ENCODE data around the gene FAM219B. TPM values are rescaled to one million over a fixed set of nuclear protein-coding genes. Genes with fewer than 3 reads are reported as not detected.
A peak's percentile ranks its signal among the peaks of the same experiment; 100 is the strongest.

The FAM219B gene
- total RNA-seq, 1 donor = 41.5 TPM

DNA sequence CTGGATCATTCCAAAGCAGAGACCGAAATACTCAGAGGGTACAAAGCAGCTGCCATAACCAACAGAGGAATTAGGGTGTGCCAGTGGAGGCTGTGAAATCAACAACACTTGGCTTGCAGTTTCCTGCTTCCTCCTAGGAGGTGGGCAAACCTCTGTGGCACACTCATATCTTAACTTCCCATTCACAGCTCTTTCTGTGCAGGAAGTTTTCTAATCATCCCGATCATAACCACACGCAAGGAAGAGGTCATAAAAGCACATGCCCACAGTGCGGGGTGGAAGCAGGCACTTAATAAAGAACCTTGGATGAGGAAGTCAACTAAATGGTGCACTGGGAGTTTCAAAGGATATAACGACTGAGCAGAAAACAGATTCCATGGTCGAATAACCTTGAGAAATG, 38.6 kb downstream of the FAM219B start:
- TF ChIP-seq, protein P1, sequence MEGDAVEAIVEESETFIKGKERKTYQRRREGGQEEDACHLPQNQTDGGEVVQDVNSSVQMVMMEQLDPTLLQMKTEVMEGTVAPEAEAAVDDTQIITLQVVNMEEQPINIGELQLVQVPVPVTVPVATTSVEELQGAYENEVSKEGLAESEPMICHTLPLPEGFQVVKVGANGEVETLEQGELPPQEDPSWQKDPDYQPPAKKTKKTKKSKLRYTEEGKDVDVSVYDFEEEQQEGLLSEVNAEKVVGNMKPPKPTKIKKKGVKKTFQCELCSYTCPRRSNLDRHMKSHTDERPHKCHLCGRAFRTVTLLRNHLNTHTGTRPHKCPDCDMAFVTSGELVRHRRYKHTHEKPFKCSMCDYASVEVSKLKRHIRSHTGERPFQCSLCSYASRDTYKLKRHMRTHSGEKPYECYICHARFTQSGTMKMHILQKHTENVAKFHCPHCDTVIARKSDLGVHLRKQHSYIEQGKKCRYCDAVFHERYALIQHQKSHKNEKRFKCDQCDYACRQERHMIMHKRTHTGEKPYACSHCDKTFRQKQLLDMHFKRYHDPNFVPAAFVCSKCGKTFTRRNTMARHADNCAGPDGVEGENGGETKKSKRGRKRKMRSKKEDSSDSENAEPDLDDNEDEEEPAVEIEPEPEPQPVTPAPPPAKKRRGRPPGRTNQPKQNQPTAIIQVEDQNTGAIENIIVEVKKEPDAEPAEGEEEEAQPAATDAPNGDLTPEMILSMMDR (IDR thresholded peaks at IDR 0.05; ENCODE audit: insufficient read depth, low read depth, low read length) = no peak
- DNase-seq (ENCODE audit: low read depth) = no peak
- H3K4me3 ChIP-seq (ENCODE audit: low read depth, low read length) = no peak overlapping the region

DNA sequence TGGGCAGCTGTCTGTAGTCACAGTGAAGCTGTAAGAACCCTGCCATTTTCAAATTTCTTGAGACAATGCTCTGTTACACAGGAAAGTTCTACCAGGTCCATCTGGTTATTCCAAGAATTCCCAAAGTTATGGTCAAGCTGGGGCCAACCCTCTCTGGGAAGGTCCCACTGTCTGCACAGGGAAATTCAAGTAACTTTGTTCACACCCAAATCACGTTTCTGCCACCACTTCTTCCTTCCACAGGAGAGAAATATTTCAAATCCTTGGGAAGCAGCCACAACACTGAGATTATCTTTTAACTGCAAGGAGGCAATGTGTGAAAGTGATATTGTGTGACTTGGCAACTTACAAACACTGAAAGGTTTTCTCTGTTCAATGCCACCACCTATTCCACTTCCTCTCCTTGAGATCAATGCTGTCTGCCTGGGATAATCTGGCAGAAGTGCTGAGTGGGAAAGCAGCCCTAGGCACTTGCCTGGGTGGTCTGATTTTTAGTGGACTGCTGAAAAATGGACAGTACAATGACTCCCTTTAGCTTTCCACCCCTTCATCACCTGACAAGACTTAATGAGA, 39.1 kb downstream of the FAM219B start:
- no peak for DNase-seq (ENCODE audit: low read depth)
- TF ChIP-seq, protein P1 (IDR thresholded peaks at IDR 0.05; ENCODE audit: insufficient read depth, low read depth, low read length) = no peak
- H3K4me3 ChIP-seq (ENCODE audit: low read depth, low read length) = no peak overlapping the region

DNA sequence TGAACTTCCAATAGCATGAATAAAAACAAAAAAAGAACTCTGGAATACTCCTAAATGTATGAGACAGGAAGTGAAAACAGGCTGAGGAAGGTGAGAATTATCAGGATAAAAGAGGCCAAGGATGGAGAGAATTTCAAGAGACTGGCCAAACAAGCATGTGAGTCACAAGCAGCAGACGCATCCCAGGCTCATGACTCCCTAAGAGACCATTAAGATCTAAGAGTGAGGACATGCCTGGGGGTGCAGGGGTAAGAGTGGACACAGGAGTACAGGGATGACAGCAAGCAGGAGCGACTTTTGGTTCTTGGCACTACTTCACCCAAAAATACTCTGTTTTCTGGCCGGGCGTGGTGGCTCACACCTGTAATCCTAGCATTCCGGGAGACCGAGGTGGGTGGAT, 40.6 kb downstream of the FAM219B start:
- peak; percentile 80 for DNase-seq (ENCODE audit: low read depth)
- TF ChIP-seq, protein P1 (IDR thresholded peaks at IDR 0.05; ENCODE audit: insufficient read depth, low read depth, low read length) = no peak
- H3K4me3 ChIP-seq (ENCODE audit: low read depth, low read length) = no peak overlapping the region

DNA sequence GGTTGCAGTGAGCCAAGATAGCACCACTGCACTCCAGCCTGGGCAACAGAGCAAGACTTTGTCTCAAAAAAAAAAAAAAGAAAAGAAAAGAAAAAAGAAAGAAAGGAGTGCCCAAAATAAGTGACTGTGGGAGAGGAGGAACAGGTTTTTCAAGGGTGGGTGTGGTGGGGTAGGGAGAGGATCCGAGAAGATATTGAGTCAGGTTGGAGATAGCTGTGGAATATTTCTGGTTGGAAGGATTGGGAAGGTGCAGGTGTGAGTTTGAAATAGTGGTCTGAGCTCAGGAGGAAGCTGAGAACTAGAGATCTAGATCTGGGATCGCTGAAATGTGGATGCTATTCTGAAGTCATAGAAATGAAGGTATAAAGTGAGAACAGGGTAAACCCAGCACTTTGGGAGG, 41.3 kb downstream of the FAM219B start:
- TF ChIP-seq, protein P1 (IDR thresholded peaks at IDR 0.05; ENCODE audit: insufficient read depth, low read depth, low read length) = no peak
- no peak overlapping the region for H3K4me3 ChIP-seq (ENCODE audit: low read depth, low read length)
- DNase-seq (ENCODE audit: low read depth) = no peak

DNA sequence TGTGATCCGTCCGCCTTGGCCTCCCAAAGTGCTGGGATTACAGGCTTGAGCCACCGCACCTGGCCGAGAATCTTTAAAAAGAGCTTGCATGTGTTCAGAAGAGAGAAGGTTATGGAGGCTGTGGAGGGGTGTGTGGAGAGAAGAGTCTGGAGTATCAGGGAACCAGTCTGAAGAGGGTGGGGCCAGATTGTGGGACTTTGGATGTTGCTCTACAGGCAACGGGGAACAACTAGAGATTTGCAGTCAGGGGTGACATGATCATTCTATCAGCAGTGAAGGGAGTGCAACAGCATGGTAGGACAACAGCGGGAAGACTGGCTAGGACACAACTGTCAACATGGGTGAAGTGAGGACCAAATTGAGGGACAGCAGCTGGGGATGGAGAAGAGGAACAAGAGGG, 42.4 kb downstream of the FAM219B start:
- DNase-seq (ENCODE audit: low read depth) = no peak
- TF ChIP-seq, protein P1 (IDR thresholded peaks at IDR 0.05; ENCODE audit: insufficient read depth, low read depth, low read length) = no peak
- H3K4me3 ChIP-seq (ENCODE audit: low read depth, low read length) = no peak overlapping the region

DNA sequence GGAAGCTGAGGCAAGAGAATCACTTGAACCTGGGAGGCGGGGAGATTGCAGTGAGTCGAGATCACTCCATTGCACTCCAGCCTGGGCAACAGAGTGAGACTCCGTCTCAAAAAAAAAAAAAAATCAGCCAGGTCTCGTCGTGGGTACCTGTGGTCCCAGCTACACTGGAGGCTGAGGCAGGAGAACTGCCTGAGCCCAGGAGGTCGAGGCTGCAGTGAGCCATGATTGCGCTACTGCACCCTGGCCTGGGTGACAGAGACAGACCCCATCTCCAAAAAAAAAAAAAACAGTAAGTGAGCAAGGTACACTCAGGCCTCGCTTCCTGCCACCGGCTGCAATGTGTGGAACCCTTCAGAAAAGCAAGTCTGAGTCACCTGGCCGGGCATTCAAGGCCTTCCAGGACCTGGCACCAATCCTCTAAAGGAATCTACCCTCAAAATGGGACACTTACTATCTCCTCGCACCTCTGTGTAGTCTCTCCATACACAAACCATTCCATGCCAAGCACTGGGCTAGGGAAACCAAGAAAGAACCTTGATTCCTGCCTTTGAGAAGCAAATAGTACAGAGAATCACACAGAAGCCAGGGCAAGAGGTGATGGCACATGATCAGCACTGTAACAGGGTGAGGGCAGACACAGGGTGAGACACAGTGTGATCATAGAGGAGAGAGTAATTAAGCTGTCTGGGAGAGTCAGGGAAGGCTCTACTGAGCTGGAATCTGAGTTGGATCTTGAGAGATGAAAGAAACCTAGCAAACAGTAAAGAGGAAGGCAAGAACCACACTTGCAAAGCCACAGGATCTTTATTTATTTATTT, 43.2 kb downstream of the FAM219B start:
- no peak for DNase-seq (ENCODE audit: low read depth)
- TF ChIP-seq, protein P1 (IDR thresholded peaks at IDR 0.05; ENCODE audit: insufficient read depth, low read depth, low read length) = no peak
- no peak overlapping the region for H3K4me3 ChIP-seq (ENCODE audit: low read depth, low read length)
